Activated CD4-positive, alpha-beta T cell treated with anti-CD3 and anti-CD28 coated beads, Interleukin-2, amount 50 U/mL, for 1 hour (primary cell): Measurements from ENCODE around the gene FARP2.
"Not testable (repeated sequence)": the region's sequence is repeated elsewhere in the genome, so short reads cannot be mapped to it uniquely, and the experiment has no call there.

Experiments
- DNase-seq: peaks from one replicate; pipeline ENCODE4 v3.0.0-alpha.2; 2020

FARP2 gene, protein sequence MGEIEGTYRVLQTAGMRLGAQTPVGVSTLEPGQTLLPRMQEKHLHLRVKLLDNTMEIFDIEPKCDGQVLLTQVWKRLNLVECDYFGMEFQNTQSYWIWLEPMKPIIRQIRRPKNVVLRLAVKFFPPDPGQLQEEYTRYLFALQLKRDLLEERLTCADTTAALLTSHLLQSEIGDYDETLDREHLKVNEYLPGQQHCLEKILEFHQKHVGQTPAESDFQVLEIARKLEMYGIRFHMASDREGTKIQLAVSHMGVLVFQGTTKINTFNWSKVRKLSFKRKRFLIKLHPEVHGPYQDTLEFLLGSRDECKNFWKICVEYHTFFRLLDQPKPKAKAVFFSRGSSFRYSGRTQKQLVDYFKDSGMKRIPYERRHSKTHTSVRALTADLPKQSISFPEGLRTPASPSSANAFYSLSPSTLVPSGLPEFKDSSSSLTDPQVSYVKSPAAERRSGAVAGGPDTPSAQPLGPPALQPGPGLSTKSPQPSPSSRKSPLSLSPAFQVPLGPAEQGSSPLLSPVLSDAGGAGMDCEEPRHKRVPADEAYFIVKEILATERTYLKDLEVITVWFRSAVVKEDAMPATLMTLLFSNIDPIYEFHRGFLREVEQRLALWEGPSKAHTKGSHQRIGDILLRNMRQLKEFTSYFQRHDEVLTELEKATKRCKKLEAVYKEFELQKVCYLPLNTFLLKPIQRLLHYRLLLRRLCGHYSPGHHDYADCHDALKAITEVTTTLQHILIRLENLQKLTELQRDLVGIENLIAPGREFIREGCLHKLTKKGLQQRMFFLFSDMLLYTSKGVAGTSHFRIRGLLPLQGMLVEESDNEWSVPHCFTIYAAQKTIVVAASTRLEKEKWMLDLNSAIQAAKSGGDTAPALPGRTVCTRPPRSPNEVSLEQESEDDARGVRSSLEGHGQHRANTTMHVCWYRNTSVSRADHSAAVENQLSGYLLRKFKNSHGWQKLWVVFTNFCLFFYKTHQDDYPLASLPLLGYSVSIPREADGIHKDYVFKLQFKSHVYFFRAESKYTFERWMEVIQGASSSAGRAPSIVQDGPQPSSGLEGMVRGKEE

GRCh38 chr2:241355983-241356870 is at the start of gene FARP2:
Gene FARP2, plus strand, starts transcription at chr2:241356285. Its CDS starts 16,823 bp downstream, at chr2:241373108.
- peak; percentile 97 for DNase-seq

DNA sequence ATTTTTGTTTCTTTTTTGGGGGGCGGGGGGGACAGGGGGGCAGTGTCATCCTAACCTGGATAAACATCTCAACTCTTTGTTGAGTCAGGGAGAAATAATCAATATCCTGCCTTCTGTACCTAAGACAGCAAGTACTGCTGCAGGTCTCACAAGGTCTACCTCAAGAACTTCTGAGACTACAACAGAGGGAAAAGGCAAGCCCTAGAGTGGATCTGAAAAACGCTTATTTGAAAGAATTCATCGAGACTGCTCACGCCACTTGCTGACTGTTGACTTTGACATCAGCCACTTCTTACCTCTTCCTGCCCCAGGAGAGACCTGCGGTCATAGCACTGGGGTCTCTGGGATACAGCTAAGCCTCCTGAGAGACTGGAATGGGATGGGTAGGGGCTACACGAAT is 49.0 kb upstream of the FARP2 start:
- no peak for DNase-seq

DNA sequence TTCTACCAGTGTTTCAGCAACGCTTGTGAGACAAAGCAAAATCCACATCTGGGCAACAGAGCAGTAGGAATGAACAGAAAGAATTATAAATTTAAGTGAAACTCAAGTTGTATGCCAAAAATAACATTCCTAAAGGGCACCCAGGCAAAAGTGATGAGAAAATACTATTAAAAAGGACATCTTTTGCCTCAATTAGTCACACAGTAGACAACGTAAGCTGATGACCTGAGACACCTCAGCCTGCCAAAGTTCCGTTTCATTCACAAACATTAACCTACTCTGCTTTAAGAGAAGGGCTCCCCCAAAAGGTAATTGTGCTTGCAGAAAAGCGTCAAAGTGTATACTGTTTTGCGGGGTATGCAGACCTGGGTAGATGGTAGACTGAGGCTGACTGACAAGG is 47.8 kb upstream of the FARP2 start:
- DNase-seq: no peak

GRCh38 chr2:241308832-241309500 is 47.1 kb upstream of the FARP2 start:
- DNase-seq: no peak

GRCh38 chr2:241309684-241310117 is 46.4 kb upstream of the FARP2 start:
- peak; percentile 66 for DNase-seq

DNA sequence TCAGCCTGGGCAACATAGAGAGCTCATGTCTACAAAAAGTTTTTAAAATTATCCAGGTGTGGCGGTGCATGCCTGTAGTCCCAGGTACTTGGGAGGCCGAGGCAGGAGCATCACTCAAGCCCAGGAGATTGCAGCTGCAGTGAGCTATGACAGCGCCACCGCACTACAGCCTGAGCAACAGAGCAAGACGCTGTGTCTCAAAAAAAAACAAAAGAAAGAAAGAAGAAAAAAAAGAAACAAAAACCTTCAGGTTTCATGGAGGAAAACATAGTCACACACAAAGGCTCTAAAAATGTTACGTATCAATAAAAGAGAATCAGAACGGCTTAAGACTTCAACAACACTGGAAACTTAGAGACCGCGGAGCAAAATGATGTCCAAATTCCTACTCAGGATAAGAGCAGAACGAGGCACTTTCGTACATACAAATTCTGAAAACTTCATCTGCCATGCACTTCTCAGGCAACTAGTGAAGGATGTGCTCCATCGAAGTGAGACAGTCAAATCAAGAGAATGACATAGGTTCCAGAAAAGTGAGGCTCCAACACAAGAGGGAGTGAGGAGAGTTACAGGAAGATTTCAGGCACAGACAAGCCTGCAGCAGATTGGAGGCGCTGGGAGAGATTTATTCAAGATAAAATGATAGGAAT is 45.0 kb upstream of the FARP2 start:
- DNase-seq: no peak

GRCh38 chr2:241312082-241312481 is 44.0 kb upstream of the FARP2 start:
- DNase-seq: no peak

DNA sequence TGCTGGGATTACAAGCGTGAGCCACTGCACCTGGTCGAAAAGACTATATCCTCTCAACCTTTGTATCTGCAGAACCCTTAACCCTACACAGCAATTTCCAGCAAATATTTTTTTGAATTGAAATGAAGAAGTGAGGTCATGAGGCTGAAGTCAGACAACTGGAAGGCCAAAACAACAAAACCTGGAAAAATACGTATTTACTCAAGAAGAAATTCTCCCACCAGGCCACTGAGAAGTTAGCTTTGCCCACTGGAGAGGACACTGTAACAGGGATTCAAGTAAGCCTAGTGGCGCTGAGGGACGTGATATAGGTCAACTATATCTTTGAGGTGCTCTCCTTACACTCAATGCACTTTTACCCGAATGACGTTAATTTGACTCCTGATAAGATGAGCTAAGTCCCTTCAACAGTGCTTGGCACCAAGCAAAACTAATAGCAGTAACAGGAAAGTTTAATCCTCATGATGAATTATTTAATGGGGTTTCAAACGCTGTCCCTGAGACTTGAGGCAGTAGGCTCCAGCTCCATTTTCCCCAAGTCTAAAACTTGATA is 42.5 kb upstream of the FARP2 start:
- DNase-seq: no peak

- no peak for DNase-seq
Observed at GRCh38 chr2:241314226-241315092, 41.6 kb upstream of the FARP2 start.

- peak; percentile 100 for DNase-seq
Observed at GRCh38 chr2:241315093-241315878, 40.8 kb upstream of the FARP2 start, which contains the start of gene HDLBP. Gene HDLBP, minus strand, starts transcription at chr2:241315672. Its CDS starts 48,803 bp downstream, at chr2:241266869.

DNA sequence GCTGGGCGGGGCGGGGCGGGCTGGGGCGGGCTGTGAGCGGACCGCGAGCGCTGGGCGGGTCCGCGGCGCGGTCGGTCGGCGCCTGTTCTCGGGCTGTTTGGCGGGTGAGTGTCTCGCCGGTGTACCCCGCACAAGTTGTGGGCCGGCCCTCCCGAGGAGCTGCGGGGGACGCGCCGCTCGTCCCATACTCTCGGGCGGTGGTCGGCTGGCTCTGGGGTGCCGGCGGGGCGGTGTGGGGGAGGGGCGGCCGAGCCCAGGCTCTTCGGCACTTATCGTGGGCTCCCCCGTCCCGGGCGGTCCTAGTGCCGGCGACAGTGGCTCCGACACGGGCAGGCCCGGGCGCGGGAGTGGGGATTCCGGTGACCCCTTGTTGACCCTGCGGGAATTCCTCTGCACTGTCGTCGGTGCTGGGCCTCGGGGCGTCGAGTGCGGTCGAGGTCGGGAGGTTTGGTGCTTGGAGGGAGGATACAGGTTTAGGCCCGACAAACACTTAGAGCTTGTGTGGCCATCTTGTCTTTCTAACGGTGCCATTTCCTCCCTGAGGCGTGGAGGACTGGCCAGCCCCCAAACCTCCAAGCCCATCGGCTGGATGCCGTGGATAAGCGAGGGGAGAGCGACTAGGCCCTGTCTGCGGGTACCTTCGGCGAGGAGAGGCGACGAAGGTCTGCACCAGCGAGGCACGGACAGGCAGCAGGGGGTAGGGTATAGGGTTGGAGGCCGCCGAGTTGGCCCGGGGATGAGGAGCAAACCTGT is 40.0 kb upstream of the FARP2 start, which contains the start of gene SEPTIN2:
Gene SEPTIN2 (plus strand): TSS at position 47 of the 753 bp plus-strand sequence. CDS start 8,308 bp downstream, outside the sequence.
- DNase-seq: peak; percentile 74

- DNase-seq: no peak
Observed at GRCh38 chr2:241316825-241317224, 39.3 kb upstream of the FARP2 start.

DNA sequence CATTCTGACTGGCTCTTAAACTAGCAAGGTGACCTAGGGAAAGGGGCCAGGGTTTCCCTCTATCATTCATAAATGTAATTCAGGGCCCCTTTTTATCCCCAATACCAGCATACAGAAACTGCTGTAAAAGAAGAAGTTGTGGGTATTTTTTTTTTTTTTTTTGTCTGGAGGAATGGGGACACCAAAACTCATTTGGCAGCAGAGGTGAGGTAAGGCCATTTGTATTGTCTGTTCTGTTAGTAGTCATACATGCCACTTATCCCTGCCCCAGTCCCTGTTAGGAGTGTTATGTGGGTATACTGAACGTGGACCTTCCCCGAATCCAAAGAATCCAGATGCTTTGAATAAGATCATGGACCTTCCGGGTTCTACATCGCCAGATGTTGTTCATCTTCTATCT is 38.7 kb upstream of the FARP2 start:
- DNase-seq: no peak

- not testable (repeated sequence) for DNase-seq
Observed at GRCh38 chr2:241318830-241319229, 37.3 kb upstream of the FARP2 start.

DNA sequence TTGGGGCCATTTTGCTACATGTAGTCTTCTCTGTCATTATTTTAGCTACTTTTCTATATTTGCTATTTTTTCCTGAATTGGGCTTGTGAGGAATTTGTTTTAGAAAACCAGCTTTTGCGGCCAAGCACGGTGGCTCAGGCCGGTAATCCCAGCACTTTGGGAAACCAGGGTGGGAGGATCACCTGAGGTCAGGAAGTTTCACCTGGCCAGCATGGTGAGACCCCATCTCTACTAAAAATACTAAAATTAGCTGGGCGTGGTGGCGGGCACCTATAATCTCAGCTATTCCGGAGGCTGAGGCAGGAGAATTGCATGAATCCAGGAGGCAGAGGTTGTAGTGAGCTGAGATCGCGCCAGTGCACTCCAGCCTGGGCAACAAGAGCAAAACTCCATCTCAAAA is 35.7 kb upstream of the FARP2 start:
- DNase-seq: no peak

DNA sequence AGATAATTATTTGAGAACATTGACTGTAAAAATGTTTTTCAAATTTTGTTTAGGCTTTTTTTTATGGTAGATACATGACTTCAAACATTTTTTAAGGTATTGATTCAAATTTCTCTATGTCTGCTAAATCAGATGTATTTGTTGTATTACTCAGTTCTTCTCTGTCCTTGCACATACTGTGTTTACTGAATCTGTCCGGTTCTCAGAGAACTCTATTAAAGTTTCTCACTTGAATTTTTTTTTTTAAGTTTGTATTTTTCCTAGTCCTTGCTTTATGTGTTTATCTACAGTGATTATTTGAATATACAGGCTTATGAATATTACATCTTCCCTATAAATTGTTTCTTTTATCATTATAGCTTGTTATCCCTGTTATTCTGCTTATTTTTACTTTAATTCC is 35.1 kb upstream of the FARP2 start:
- DNase-seq: no peak

- DNase-seq: no peak
Observed at GRCh38 chr2:241321886-241322285, 34.2 kb upstream of the FARP2 start.

DNA sequence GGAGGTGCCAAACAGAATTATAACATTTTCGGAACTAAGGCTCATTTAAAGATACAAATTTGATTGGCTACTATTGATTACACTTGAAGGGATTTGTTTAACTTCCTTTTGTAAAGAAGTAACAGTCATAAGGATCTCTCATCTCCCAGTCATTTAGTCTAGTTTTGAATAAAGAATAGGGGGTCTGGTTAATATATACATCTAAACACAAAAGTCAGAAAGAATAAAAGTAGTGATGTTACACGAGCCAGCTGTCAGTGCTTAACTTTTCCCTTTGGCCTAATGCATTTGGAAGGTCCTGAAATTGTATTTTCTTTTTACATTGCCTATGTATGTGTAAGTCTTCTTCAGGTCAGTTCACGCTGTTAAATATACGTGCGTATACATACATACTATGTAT is 32.3 kb upstream of the FARP2 start:
- DNase-seq: no peak
